Measurements from ENCODE around the gene TMOD4.
A peak's percentile ranks its signal among the peaks of the same experiment; 100 is the strongest.

The TMOD4 gene

GRCh38 chr1:151146072-151146411 is 29.7 kb downstream of the TMOD4 start:
- Histone ChIP-seq H3K9ac (ENCODE audit: low read length) (peak overlapping the region; percentile 2), H3K27ac (ENCODE audit: low read depth, low read length) (no peak overlapping the region), H3K36me3 (ENCODE audit: control insufficient read depth, insufficient read depth, low read length) (no peaks in the 10 kb centered on the region), H3K4me3 (ENCODE audit: low read length) (peak overlapping the region; percentile 80), H3K4me1 (ENCODE audit: control insufficient read depth, insufficient read depth, low read length) (peaks cover 4% of the 10 kb centered on the region), H3K27me3 (ENCODE audit: control insufficient read depth, insufficient read depth, low read length) (no peaks in the 10 kb centered on the region)

DNA sequence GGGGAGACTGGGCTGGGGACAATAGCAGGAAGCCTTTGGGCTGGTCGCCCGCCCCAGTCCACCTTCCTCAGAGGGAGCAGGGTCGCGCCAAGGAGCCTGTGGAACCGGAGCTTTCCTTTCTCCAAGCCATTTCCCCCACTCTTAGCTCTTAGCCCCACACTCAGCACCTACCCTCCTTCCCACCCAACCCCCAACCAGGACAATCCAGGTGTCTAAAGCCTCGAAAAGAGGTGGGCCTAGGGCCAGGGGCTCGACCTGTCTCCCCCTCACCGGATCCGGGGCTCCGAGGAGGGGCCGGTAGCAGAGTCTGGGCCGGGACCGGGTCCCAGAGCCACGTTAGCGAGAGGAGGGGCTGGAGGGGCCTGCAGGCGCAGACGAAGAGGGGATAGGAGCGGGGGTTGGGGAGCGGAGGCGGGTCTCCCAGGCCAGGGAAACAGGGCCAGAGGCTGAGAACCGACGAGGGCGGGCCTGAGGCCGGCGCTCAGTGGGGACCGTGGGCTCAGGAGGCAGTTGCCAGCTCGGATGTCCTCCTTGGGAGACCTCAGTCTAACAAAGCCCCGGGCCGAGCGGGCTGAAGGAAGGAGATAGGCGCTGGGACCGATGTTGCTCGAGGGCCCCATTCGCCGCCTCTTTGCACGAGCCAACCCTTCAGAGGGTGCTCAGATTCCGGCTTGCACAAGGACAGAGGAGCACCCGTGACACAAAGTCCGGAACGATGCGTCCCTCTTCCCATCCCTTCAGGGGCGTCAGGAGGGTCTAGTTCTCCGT is 30.3 kb downstream of the TMOD4 start:
- no peaks in the 10 kb centered on the region for H3K27me3 ChIP-seq (ENCODE audit: control insufficient read depth, insufficient read depth, low read length)
- H3K4me3 ChIP-seq (ENCODE audit: low read length) = peak overlapping the region; percentile 80
- no peak overlapping the region for H3K27ac ChIP-seq (ENCODE audit: low read depth, low read length)
- no peaks in the 10 kb centered on the region for H3K36me3 ChIP-seq (ENCODE audit: control insufficient read depth, insufficient read depth, low read length)
- H3K4me1 ChIP-seq (ENCODE audit: control insufficient read depth, insufficient read depth, low read length) = peaks cover 4% of the 10 kb centered on the region
- H3K9ac ChIP-seq (ENCODE audit: low read length) = peak overlapping the region; percentile 2

DNA sequence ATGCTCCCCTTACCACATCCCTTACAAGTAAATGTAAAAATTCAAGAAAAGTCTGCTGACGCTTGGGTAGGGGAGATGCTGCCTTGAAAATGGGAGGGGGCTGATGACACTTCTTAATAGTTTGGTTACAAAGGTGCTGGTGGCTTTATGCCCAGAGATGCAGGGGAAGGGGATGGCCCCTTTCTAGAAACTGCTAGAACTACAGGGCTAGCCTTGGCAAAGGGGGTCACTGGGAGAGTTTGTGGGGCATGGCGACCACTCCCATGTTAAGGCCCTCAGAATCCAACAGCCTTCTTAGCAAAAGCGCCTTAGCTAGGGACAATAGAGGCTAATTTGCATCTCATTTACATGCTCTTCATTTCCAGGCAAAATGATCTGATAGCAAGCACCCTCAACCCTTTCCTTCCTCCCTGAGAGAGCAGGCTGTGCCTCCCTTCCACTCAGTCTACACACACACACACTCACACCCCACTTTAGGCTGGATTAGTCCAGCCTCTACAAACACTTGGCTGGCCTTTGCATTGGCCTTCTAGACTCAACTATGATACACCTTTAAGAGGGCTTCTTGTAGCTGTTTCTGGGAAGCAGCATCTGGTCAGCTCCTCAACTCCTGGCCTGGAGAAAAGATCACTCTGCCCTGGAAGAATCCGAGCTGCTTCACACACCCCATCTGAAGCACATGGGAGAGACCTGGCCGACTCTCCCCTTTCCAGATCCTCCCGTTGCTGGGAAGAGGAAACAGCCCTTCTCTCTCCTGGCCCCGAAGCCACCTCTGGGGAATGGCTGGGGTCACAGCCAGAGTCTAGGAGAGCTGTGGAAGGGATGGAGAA is 31.1 kb downstream of the TMOD4 start:
- Histone ChIP-seq H3K4me1 (ENCODE audit: control insufficient read depth, insufficient read depth, low read length) (peaks cover 4% of the 10 kb centered on the region), H3K4me3 (ENCODE audit: low read length) (peak overlapping the region; percentile 80), H3K9ac (ENCODE audit: low read length) (no peak overlapping the region), H3K27ac (ENCODE audit: low read depth, low read length) (no peak overlapping the region), H3K27me3 (ENCODE audit: control insufficient read depth, insufficient read depth, low read length) (no peaks in the 10 kb centered on the region), H3K36me3 (ENCODE audit: control insufficient read depth, insufficient read depth, low read length) (no peaks in the 10 kb centered on the region)

- Histone ChIP-seq H3K27me3 (ENCODE audit: control insufficient read depth, insufficient read depth, low read length) (no peaks in the 10 kb centered on the region), H3K4me1 (ENCODE audit: control insufficient read depth, insufficient read depth, low read length) (peaks cover 4% of the 10 kb centered on the region), H3K4me3 (ENCODE audit: low read length) (no peak overlapping the region), H3K36me3 (ENCODE audit: control insufficient read depth, insufficient read depth, low read length) (no peaks in the 10 kb centered on the region), H3K27ac (ENCODE audit: low read depth, low read length) (no peak overlapping the region), H3K9ac (ENCODE audit: low read length) (no peak overlapping the region)
Observed at GRCh38 chr1:151143986-151144385, 31.8 kb downstream of the TMOD4 start.

DNA sequence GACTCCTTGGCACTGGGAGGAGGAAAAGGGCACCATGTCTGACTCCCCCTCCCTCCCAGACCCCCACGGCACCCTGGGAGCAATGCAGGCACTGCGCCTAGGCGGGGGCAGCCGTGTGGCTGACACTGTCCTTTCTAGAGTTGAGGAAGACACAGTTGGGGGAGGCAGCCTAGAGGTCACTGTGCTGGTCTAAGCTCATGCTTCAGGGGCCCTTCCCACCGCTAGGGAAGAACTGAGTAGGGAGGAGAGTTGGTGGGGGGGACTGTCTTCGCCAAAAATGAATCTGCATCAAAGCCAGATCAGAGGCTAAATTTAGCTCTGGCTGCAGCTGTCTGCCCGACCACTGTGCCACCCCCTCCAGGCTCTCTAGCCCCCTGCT is 32.7 kb downstream of the TMOD4 start:
- H3K36me3 ChIP-seq (ENCODE audit: control insufficient read depth, insufficient read depth, low read length) = no peaks in the 10 kb centered on the region
- no peak overlapping the region for H3K9ac ChIP-seq (ENCODE audit: low read length)
- H3K4me1 ChIP-seq (ENCODE audit: control insufficient read depth, insufficient read depth, low read length) = peaks cover 4% of the 10 kb centered on the region
- H3K27me3 ChIP-seq (ENCODE audit: control insufficient read depth, insufficient read depth, low read length) = no peaks in the 10 kb centered on the region
- no peak overlapping the region for H3K4me3 ChIP-seq (ENCODE audit: low read length)
- H3K27ac ChIP-seq (ENCODE audit: low read depth, low read length) = no peak overlapping the region

GRCh38 chr1:151142411-151143056 is 33.2 kb downstream of the TMOD4 start:
- H3K4me1 ChIP-seq (ENCODE audit: control insufficient read depth, insufficient read depth, low read length) = peaks cover 4% of the 10 kb centered on the region

GRCh38 chr1:151137789-151138188 is 38.0 kb downstream of the TMOD4 start:
- no peak overlapping the region for H3K4me3 ChIP-seq (ENCODE audit: low read length)
- H3K9ac ChIP-seq (ENCODE audit: low read length) = no peak overlapping the region
- H3K27me3 ChIP-seq (ENCODE audit: control insufficient read depth, insufficient read depth, low read length) = no peaks in the 10 kb centered on the region
- H3K27ac ChIP-seq (ENCODE audit: low read depth, low read length) = no peak overlapping the region
- no peaks in the 10 kb centered on the region for H3K4me1 ChIP-seq (ENCODE audit: control insufficient read depth, insufficient read depth, low read length)
- no peaks in the 10 kb centered on the region for H3K36me3 ChIP-seq (ENCODE audit: control insufficient read depth, insufficient read depth, low read length)

More at GRCh38 chr1:151142411-151143056, 33.2 kb downstream of the TMOD4 start:
- H3K36me3 ChIP-seq (ENCODE audit: control insufficient read depth, insufficient read depth, low read length) = no peaks in the 10 kb centered on the region
- no peak overlapping the region for H3K27ac ChIP-seq (ENCODE audit: low read depth, low read length)
- no peak overlapping the region for H3K9ac ChIP-seq (ENCODE audit: low read length)
- H3K4me3 ChIP-seq (ENCODE audit: low read length) = no peak overlapping the region
- no peaks in the 10 kb centered on the region for H3K27me3 ChIP-seq (ENCODE audit: control insufficient read depth, insufficient read depth, low read length)

- Histone ChIP-seq H3K4me1 (ENCODE audit: control insufficient read depth, insufficient read depth, low read length) (no peaks in the 10 kb centered on the region), H3K27ac (ENCODE audit: low read depth, low read length) (no peak overlapping the region), H3K27me3 (ENCODE audit: control insufficient read depth, insufficient read depth, low read length) (no peaks in the 10 kb centered on the region), H3K4me3 (ENCODE audit: low read length) (no peak overlapping the region), H3K36me3 (ENCODE audit: control insufficient read depth, insufficient read depth, low read length) (no peaks in the 10 kb centered on the region), H3K9ac (ENCODE audit: low read length) (no peak overlapping the region)
Observed at GRCh38 chr1:151135433-151136385, 40.1 kb downstream of the TMOD4 start.

- Histone ChIP-seq H3K27ac (ENCODE audit: low read depth, low read length) (no peak overlapping the region), H3K4me3 (ENCODE audit: low read length) (no peak overlapping the region), H3K27me3 (ENCODE audit: control insufficient read depth, insufficient read depth, low read length) (no peaks in the 10 kb centered on the region), H3K4me1 (ENCODE audit: control insufficient read depth, insufficient read depth, low read length) (no peaks in the 10 kb centered on the region), H3K9ac (ENCODE audit: low read length) (no peak overlapping the region), H3K36me3 (ENCODE audit: control insufficient read depth, insufficient read depth, low read length) (no peaks in the 10 kb centered on the region)
Observed at GRCh38 chr1:151134991-151135390, 40.8 kb downstream of the TMOD4 start.

DNA sequence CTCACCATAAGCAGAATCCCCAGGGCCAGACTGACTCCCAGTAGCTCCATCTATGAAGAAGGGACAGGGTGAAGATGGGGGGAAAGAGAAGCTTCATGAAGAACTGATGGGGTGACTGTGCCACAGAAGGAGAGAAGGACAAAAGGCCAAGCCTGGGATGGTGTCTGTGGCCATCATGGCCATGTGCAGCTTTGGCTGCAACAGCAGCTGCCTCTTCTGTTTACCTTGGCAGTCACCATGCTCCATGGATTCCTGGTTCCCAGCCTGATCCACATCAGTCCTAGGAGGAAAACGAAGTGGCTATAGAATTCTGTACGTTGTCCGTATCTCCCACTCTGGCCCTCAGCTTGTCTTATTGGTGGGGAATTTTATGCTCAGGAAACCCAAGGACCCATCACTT is 41.4 kb downstream of the TMOD4 start:
- Histone ChIP-seq H3K4me3 (ENCODE audit: low read length) (no peak overlapping the region), H3K27ac (ENCODE audit: low read depth, low read length) (no peak overlapping the region), H3K36me3 (ENCODE audit: control insufficient read depth, insufficient read depth, low read length) (no peaks in the 10 kb centered on the region), H3K27me3 (ENCODE audit: control insufficient read depth, insufficient read depth, low read length) (no peaks in the 10 kb centered on the region), H3K4me1 (ENCODE audit: control insufficient read depth, insufficient read depth, low read length) (no peaks in the 10 kb centered on the region), H3K9ac (ENCODE audit: low read length) (no peak overlapping the region)

DNA sequence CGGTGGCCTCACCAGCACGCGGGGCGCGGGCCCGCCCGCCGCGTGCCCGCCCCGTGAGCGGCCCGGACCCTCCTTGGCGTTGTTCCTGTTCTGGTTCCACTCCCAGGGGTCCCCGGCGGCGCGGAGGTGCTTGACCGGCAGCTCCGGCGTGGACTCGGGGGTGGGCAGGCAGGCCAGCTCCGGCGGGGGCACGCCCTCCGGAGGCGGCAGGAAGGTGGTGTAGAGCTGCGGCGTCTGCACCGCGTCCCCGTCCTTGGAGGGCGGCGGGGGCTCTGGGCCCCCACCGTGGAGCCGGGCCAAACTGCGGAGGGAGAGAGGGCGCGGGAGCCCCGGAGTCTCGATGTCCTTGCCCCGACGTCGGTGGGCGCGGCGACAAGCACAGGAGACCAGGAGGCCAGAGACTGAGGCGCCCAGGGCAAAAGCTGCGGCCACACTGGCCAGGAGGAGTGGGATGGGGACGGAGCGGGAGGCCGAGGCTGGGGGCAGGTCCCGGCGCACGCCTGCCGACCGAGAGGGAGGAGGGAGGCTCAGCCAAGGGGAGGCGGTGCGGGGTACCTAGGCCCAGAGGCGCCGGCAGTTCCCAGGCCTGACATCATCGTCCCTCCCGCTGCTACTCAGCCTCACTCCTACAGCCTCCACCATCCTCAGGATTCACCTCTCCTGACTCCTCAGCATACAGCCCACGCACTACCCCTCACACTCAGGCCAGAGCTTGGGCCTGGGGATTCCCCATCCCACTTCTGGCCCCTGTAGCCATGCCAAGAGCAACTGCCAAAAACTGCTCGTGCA is 42.6 kb downstream of the TMOD4 start:
- Histone ChIP-seq H3K27me3 (ENCODE audit: control insufficient read depth, insufficient read depth, low read length) (no peaks in the 10 kb centered on the region), H3K27ac (ENCODE audit: low read depth, low read length) (no peak overlapping the region)

More for the DNA sequence above, 42.6 kb downstream of the TMOD4 start:
- Histone ChIP-seq H3K4me1 (ENCODE audit: control insufficient read depth, insufficient read depth, low read length) (no peaks in the 10 kb centered on the region), H3K36me3 (ENCODE audit: control insufficient read depth, insufficient read depth, low read length) (no peaks in the 10 kb centered on the region), H3K9ac (ENCODE audit: low read length) (no peak overlapping the region), H3K4me3 (ENCODE audit: low read length) (no peak overlapping the region)
